Activated T-helper 9 cell treated with anti-CD3 and anti-CD28 coated beads, Interleukin-2, amount 50 U/mL, for 16 hours (primary cell): ENCODE measurements around the gene USP4.
A peak's percentile ranks its signal among the peaks of the same experiment; 100 is the strongest.
"Not testable (repeated sequence)": the region's sequence is repeated elsewhere in the genome, so short reads cannot be mapped to it uniquely, and the experiment has no call there.

Experiments
- DNase-seq: peaks from one replicate; pipeline ENCODE4 v3.0.0-alpha.2; 2020; ENCODE audit warnings: low read depth

The USP4 gene

GRCh38 chr3:49339941-49340800 is at the start of gene USP4:
Gene USP4 (minus strand): TSS chr3:49340053. CDS start chr3:49340024, 29 bp downstream.
- peak; percentile 93 for DNase-seq

DNA sequence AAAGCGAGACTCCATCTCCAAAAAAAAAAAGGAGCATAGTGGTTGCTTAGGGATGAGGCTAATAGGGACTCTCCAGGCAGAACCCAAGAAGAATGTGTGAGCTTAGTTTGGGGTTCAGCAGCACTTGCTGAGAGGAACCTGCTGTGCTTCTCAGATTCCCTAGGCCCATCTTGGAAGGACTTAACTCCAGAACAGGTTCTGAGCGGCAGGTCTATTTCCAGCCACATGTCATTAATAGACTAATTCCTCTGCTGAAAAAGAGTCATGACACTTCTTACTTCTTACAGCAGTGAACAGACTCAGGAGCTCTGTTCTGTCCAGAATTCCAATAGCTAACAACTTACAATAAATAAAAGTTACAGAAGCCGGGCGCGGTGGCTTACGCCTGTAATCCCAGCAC is 49.4 kb upstream of the USP4 start:
- no peak for DNase-seq

GRCh38 chr3:49388289-49388820 is 48.5 kb upstream of the USP4 start:
- no peak for DNase-seq

DNA sequence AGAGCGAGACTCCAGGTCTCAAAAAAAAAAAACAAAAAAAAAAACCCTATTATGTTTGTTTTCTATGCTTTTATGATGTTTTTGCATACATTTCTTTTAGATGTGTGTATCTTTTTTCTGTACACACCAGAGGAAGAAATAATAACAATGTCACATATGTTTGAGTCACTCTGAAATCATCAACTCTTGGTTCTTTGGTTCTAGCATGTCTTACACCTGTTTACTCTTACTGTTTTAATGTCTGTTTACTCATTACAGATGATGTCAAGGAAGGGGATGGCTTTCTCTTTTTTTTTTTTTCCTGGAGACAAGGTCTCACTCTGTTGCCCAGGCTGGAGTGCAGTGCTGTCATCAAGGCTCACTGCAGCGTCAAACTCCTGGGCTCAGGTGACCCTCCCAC is 47.9 kb upstream of the USP4 start:
- no peak for DNase-seq

- no peak for DNase-seq
Measured at GRCh38 chr3:49386056-49386756, 46.4 kb upstream of the USP4 start.

GRCh38 chr3:49385617-49386016 is 45.8 kb upstream of the USP4 start:
- DNase-seq = no peak

- DNase-seq = no peak
Measured at GRCh38 chr3:49383387-49383786, 43.5 kb upstream of the USP4 start.

- no peak for DNase-seq
Measured at GRCh38 chr3:49378249-49378895, 38.5 kb upstream of the USP4 start.

DNA sequence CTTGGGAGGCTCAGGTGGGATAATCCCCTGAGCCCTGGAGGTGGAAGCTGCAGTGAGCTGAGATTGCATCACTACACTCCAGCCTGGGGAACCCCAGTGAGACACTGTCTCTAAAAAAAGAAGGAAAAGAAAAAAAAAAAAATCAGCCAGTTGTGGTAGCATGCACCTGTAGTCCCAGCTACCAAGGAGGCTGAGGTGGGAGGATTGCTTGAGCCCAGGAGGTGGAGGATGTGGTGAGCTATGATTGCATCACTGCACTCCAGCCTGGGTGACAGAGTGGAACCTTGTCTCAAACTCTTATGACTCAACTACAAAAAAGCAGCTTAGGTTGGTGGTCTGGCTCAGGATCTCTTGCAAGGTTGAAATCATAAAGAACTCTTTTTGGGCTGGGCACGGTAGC is 37.6 kb upstream of the USP4 start:
- peak; percentile 25 for DNase-seq

DNA sequence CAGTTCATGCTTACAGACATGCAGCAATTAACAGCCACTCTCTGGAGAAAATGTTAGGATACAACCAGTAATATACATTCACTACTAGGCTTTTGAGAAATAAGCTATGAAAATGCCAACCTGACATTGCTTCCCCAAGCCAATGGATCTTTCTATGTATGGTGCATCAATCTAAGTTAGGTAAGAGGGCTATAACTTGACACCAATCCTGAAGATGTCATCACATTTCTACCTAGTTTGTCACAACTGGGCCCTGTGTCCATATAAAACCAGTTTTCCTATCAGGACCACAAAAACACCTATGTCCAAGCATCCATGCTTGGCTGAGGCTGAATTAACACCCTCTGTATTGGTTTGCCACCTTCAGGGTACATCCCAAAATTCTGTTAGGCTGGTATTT is 32.1 kb upstream of the USP4 start:
- DNase-seq = no peak

GRCh38 chr3:49370585-49371290 is 30.9 kb upstream of the USP4 start:
- no peak for DNase-seq

GRCh38 chr3:49362561-49362960 is 22.7 kb upstream of the USP4 start:
- DNase-seq = no peak

GRCh38 chr3:49359623-49360022 is 19.8 kb upstream of the USP4 start:
- no peak for DNase-seq

- no peak for DNase-seq
Measured at GRCh38 chr3:49358884-49359225, 19.0 kb upstream of the USP4 start.

GRCh38 chr3:49358217-49358883 is 18.5 kb upstream of the USP4 start, which contains the start of gene GPX1:
Gene GPX1 (minus strand): TSS chr3:49358353. CDS start chr3:49358278, 75 bp downstream.
- peak; percentile 61 for DNase-seq

DNA sequence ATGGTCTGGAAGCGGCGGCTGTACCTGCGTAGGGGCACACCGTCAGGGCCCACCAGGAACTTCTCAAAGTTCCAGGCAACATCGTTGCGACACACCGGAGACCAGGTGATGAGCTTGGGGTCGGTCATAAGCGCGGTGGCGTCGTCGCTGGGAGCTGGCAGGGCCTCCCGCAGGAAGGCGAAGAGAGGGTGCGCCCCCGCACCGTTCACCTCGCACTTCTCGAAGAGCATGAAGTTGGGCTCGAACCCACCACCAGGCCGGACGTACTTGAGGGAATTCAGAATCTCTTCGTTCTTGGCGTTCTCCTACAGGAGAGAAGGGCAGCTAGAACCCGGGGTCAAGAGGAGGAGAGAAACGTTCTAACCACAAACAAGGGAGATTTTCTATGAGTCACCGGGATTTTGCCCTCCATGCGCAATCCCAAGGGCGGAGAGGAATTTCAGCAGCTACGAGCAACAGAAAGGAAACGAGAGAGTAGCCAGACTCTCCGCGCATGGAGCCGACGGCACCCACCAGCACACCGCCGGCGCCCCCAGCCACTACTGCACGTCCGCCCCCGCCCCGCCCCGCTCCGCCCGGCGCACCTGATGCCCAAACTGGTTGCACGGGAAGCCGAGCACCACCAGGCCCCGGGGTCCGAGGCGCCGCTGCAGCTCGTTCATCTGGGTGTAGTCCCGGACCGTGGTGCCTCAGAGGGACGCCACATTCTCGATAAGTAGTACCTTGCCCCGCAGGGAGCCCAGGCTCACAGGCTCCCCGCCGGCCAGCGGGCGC is 17.8 kb upstream of the USP4 start:
- DNase-seq = peak; percentile 25

DNA sequence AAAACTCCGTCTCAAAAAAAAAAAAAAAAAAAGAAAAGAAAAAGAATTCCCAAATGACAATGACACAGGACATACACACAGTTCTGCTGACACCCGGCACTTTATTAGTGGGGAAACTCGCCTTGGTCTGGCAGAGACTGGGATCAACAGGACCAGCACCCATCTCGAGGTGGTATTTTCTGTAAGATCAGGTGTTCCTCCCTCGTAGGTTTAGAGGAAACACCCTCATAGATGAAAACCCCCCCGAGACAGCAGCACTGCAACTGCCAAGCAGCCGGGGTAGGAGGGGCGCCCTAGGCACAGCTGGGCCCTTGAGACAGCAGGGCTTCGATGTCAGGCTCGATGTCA is 17.2 kb upstream of the USP4 start:
- DNase-seq = not testable (repeated sequence)

- DNase-seq = no peak
Measured at GRCh38 chr3:49352890-49353421, 13.1 kb upstream of the USP4 start.

- no peak for DNase-seq
Measured at GRCh38 chr3:49352281-49352680, 12.4 kb upstream of the USP4 start.

DNA sequence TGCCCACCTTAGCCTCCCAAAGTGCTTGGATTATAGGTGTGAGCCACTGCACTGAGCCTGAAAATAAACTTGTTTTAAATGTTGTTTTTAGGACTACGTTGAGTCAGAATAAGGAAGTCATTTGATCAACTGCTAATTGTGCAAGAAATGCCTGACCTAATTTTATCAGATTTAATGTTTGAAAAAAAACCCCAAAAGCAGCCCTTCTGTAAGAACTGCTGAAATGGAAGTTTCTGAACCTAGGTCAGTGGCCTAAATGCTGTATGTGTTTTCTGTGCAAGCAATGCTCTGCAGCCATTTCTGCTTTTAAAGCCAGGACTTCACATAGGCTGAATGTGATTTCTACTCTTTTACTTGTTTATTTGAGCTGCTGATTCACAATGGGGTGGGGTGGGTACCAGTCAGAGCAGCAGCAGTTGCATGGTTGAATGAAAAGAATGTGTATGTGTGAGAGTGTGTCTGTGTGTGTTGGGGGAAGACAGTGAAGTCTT is 11.7 kb upstream of the USP4 start:
- DNase-seq = no peak
